Large intestine (tissue), 3 donors: Measurements from ENCODE around the gene CHRM3. TPM values are rescaled to one million over a fixed set of nuclear protein-coding genes. Genes with fewer than 3 reads are reported as not detected.
A peak's percentile ranks its signal among the peaks of the same experiment; 100 is the strongest.

Experiments
- DNase-seq, 2 donors: peaks; one replicate each; pipeline versions ENCODE4 v3.0.0 to v3.0.0-alpha.2; 2013
- H3K27ac ChIP-seq: one replicate; pipeline ENCODE4 v1.5.1; 2013; ENCODE audit warnings: low read length
- H3K27me3 ChIP-seq: 2 replicates; pipeline ENCODE4 v1.6.1; 2013; ENCODE audit warnings: low read length; ENCODE audit not compliant: control insufficient read depth, insufficient read depth
- H3K36me3 ChIP-seq: 2 replicates; pipeline ENCODE4 v1.6.1; 2013; ENCODE audit warnings: low read length; ENCODE audit not compliant: control insufficient read depth, insufficient read depth
- H3K4me1 ChIP-seq: one replicate; pipeline ENCODE4 v1.6.1; 2013; ENCODE audit warnings: low read length; ENCODE audit not compliant: control insufficient read depth, insufficient read depth
- H3K4me3 ChIP-seq: one replicate; pipeline ENCODE4 v1.5.1; 2013; ENCODE audit warnings: low read length
- H3K9me3 ChIP-seq: one replicate; pipeline ENCODE4 v1.6.1; 2013; ENCODE audit warnings: mild to moderate bottlenecking, low read depth, low read length, moderate library complexity; ENCODE audit not compliant: control insufficient read depth
- WGBS: methylation state at CpG from one replicate; pipeline ENCODE4 v1.1.5; 2013; ENCODE audit warnings: low lambda C conversion rate; ENCODE audit not compliant: insufficient coverage; 5-methylcytosine and 5-hydroxymethylcytosine counted together
- polyA plus RNA-seq: library from polyadenylated mRNA; unstranded; fragments of 120-200 nt; gene quantifications from one replicate; pipeline ENCODE4 v1.2.1, GENCODE V29; 2013

Gene CHRM3
- polyA plus RNA-seq, 1 donor, result 9.5 TPM

DNA sequence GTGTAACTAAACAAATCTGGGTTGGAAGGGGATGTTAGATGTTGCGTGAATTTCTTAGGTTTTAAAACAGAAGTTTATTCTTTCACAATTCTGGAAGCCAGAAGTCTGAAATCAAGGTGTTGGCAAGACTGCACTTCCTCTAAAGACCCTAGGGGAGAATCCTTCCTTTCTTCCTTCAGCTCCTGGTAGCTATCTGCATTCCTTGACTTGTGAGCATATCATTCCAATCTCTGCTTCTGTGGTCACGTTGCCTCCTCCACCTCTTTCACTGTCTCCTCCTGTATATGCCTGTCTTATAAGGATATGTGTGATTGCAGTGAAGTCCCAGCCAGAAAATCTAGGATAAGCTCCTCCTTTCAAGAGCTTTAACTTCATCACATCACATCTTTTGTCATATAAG lies 7.7 kb downstream of the CHRM3 start:
- DNase-seq, result no peak
- no peaks in the 10 kb centered on the region for H3K36me3 ChIP-seq
- H3K9me3 ChIP-seq, result no peaks in the 10 kb centered on the region
- no peaks in the 10 kb centered on the region for H3K27me3 ChIP-seq
- WGBS, result 83% methylated on average over 1 of the region's 2 CpGs
- no peaks in the 10 kb centered on the region for H3K4me1 ChIP-seq
- no peak overlapping the region for H3K27ac ChIP-seq
- no peak overlapping the region for H3K4me3 ChIP-seq

DNA sequence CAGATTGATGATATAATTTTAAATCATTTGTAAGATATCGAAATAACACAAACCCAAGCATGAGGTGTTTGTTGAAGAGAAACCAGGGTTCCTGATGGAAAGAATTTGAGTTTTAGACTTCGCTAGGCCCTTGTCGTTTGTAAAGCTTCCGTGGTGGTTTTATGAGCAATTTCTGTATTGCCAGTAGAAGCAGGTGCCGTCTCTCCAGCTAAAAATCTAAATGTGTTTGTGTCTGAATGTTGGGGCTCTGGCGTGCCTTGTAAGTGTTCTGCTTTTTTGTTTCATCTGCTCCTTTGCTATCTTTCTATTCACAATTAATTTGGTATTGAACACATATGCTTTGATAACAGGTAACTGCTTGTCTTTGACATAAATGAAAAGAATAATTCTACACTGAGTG lies 27.5 kb downstream of the CHRM3 start:
- WGBS, result 90% methylated on average over 4 of the region's 6 CpGs
- Histone ChIP-seq H3K4me1 (no peaks in the 10 kb centered on the region), H3K4me3 (no peak overlapping the region)

DNA sequence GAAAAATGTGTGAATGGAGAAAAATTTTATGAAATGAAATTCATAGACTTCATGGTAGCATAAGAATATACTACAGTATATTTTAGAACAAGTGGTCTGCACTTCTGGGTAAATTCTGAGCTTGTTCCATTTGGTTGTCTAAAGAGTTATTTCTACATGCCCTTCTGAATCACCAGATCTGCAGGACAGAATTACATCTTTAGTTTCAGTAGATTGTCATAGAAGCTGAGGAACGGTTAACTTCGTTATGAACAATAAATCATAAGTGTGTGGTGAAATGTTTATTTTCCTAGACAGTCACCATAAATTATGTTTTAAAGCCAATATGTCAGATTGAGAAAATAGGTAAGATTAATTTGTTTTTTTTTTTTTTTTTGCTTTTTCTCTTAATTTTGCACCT lies 30.9 kb downstream of the CHRM3 start:
- WGBS, result 83% methylated on average over 1 of the region's 2 CpGs
- no peaks in the 10 kb centered on the region for H3K27me3 ChIP-seq
- H3K9me3 ChIP-seq, result no peaks in the 10 kb centered on the region
- H3K4me3 ChIP-seq, result no peak overlapping the region
- H3K27ac ChIP-seq, result no peak overlapping the region
- H3K36me3 ChIP-seq, result no peaks in the 10 kb centered on the region
- no peaks in the 10 kb centered on the region for H3K4me1 ChIP-seq
- no peak for DNase-seq

More for the DNA sequence above, 27.5 kb downstream of the CHRM3 start:
- Histone ChIP-seq H3K9me3 (no peaks in the 10 kb centered on the region), H3K36me3 (no peaks in the 10 kb centered on the region), H3K27ac (no peak overlapping the region), H3K27me3 (no peaks in the 10 kb centered on the region)
- no peak for DNase-seq

DNA sequence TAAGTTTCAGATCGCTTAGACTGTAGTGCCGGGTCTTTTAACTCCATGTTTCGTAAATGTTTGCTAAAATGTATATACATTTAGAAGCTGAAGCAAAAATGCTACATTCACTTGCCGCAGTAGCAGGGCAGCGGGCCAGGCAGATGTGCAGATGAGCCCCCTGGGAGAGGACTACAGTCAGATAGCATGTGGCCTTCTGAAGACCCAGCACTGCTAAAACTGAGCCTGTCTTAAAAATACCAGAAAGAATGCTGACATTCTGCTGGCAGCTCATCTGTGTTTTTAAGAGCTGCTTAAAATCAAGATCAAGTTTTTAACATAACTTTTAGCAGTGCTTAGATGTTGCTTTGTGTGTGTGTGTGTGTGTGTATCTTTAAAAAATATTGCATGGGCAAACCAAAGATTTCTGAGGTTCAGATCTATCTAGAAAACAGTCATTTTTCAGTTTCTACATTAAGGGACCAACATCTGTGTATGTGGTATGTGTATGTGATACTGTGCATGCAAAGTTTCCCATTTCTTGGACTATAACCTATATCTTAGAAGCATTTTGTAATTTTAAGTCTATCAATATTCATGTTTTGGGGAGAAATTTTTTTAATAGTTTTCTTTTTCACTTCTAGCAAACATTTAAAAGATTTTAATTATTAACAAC lies 31.7 kb downstream of the CHRM3 start:
- Histone ChIP-seq H3K4me1 (no peaks in the 10 kb centered on the region), H3K36me3 (no peaks in the 10 kb centered on the region), H3K27me3 (no peaks in the 10 kb centered on the region), H3K4me3 (no peak overlapping the region), H3K9me3 (no peaks in the 10 kb centered on the region), H3K27ac (no peak overlapping the region)
- no peak for DNase-seq
- WGBS, result 40% methylated on average over 1 of the region's 5 CpGs

DNA sequence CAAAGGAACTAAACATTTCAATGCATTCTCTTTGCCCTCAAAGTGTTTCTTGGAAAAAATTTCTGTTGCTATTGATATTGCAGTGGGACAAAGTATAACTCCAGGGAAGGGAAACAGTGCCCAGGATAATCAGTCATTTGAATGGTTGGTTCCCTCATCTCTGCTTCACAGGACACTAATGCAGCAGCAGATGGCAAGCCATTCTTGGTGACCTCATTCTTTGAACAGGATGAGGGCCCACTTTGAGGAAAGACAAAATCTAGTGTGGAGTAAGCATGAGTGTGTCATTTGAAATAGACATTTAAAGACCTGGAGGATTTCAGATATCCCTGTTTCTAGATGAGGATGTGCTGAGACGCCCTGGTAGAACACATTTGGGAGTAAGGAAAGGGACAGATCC lies 32.3 kb downstream of the CHRM3 start:
- Histone ChIP-seq H3K27ac (no peak overlapping the region), H3K4me3 (no peak overlapping the region), H3K4me1 (peaks cover 5% of the 10 kb centered on the region), H3K27me3 (no peaks in the 10 kb centered on the region), H3K9me3 (no peaks in the 10 kb centered on the region), H3K36me3 (no peaks in the 10 kb centered on the region)
- no peak for DNase-seq
- no CpG with 5 or more reads among the region's 1 CpG for WGBS

DNA sequence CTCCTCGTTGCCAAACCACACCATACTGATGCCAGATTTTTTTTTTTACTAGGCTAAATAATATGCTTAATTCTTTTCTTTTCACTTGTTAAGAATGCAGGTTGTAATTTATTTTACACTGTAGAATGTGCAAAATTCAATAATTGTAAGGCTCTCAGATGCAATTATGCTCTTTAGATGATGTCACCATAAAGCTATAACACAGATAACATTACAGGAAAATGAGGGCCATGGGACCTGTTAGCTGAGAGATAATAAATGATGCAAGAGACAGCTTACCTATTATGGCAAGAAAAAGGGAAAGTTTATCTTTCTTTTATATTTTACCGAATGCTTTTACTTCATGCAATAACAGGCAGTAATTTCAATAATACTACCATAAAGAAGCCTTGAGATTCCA lies 35.4 kb downstream of the CHRM3 start:
- WGBS, result 57% methylated on average over 1 of the region's 2 CpGs
- Histone ChIP-seq H3K4me1 (peaks cover 5% of the 10 kb centered on the region), H3K36me3 (no peaks in the 10 kb centered on the region), H3K4me3 (no peak overlapping the region), H3K27ac (no peak overlapping the region), H3K9me3 (no peaks in the 10 kb centered on the region), H3K27me3 (no peaks in the 10 kb centered on the region)
- peak; percentile 23 to 64 for DNase-seq

DNA sequence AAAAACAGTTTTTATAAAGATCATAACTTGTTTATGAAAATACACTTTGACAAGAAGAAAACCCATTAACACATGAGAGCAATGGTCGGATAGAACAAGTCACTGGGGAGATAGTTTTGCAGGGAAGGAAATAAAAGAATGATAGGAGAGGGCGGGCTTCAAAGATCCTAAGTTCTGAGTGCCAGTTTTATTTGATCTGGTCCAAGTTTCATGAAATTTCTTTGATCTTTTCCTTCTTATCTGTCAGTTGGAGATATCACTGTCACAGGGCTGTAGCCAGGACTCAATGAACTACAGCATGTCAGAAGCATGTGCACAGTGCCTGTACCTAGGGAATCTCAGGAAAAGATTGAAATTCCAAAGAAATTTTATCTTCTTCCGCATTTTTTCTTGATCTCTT lies 36.5 kb downstream of the CHRM3 start:
- no peaks in the 10 kb centered on the region for H3K27me3 ChIP-seq
- H3K4me3 ChIP-seq, result no peak overlapping the region
- H3K36me3 ChIP-seq, result no peaks in the 10 kb centered on the region
- H3K27ac ChIP-seq, result no peak overlapping the region
- no CpG with 5 or more reads among the region's 3 CpGs for WGBS
- DNase-seq, result peak; percentile 10 to 67
- no peaks in the 10 kb centered on the region for H3K9me3 ChIP-seq
- H3K4me1 ChIP-seq, result peaks cover 5% of the 10 kb centered on the region

DNA sequence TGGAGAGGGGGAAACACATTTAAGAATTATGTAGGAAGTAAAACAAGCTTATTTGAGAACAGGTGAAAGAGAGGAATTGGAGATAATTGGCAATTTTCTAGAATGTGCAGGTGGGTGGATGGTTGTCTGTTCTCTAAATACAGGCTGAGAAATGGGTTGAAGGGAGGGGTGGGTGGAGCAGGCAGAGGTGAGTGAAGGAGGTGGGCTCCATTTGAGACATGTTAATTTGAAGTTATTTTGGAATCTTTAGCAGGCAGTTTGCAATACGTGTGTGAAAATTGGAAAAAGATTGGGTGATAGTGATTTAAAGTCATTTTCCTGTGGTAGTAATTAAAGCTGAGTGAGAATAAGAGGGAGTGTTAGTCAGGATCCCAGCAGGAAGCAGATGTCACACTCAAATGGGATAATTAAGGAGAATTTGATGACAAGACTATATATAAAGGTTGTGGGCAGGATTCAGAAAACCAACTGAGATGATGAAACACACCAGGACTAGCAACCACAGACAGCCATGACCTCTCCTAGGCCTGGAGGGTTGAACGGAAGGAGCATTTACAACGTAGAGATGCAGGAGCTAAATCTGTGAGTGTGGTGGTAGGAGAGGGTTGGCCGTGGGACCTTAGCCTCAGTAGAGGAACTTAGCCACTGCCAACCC lies 40.6 kb downstream of the CHRM3 start:
- Histone ChIP-seq H3K4me1 (peaks cover 5% of the 10 kb centered on the region), H3K9me3 (no peaks in the 10 kb centered on the region), H3K27me3 (no peaks in the 10 kb centered on the region), H3K36me3 (no peaks in the 10 kb centered on the region), H3K4me3 (no peak overlapping the region), H3K27ac (no peak overlapping the region)
- no peak for DNase-seq
- 83% methylated on average over 1 of the region's 4 CpGs for WGBS

DNA sequence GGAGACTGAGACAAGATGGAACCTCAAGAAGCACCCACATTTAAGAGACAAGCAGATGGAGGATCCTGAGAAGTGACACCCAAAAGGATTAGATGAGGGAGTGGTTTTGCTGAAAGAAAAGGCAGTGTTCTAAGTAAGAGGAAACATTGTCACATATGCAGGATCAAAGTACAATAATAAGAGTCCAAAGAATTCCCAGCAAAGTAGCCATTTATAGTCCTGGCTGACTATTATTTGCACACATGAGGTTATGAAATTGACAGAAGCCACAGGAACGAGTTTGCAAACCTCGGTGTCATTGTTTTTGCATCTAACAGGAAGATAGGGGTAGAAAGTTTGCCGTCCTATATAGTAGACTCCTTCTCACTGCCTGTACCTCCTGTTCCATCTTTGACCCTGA lies 41.3 kb downstream of the CHRM3 start:
- DNase-seq, result peak in 1 of 2 donors; percentile 60
- H3K27ac ChIP-seq, result no peak overlapping the region
- WGBS, result 20% methylated on average over 1 of the region's 3 CpGs
- no peaks in the 10 kb centered on the region for H3K36me3 ChIP-seq
- no peaks in the 10 kb centered on the region for H3K9me3 ChIP-seq
- peaks cover 5% of the 10 kb centered on the region for H3K4me1 ChIP-seq
- no peak overlapping the region for H3K4me3 ChIP-seq
- no peaks in the 10 kb centered on the region for H3K27me3 ChIP-seq

DNA sequence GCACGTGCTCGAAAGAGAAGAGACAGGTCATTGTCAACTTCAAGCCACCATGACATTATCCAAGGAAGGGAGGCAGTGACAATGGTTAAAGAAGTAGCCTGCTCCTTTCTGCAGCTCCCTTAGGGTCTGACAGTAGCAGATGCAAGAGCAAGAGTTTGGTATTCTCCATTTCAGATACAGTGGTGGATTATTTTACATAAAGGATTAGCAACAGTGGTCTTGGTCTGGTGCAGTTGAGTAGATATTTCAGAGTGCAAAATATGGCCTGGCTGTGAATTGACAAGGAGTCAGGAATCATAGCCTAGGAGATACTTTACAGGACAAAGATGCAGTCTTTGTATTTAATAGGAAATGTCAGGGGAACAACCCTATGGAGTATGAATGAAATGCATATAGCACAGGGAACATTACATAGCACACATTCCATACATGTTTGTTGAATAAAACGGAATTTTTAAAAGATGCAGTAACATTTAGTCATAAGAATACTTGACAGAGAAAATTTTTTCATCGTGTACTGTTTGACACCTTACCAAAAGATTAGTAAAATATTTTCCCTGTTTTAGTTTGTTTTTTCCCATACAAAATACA lies 41.8 kb downstream of the CHRM3 start:
- no peak for DNase-seq
- Histone ChIP-seq H3K4me3 (no peak overlapping the region), H3K27me3 (no peaks in the 10 kb centered on the region), H3K36me3 (no peaks in the 10 kb centered on the region), H3K4me1 (peaks cover 5% of the 10 kb centered on the region), H3K27ac (no peak overlapping the region), H3K9me3 (no peaks in the 10 kb centered on the region)
- 92% methylated on average over 2 of the region's 4 CpGs for WGBS
